Osteoblast (primary cell): Measurements from ENCODE around the gene ZEB1. TPM values are rescaled to one million over a fixed set of nuclear protein-coding genes. Genes with fewer than 3 reads are reported as not detected.

ENCODE experiments used
- DNase-seq: peaks from one replicate; pipeline ENCODE4 v3.0.0; 2011; ENCODE audit warnings: low spot score, mixed read lengths; ENCODE audit not compliant: insufficient read length; ENCODE audit errors: missing footprints
- H2AFZ ChIP-seq: 2 replicates; pipeline ENCODE4 v1.6.0; 2011; ENCODE audit warnings: mild to moderate bottlenecking, low read length
- H3K27ac ChIP-seq: 2 replicates; pipeline ENCODE4 v1.5.1; 2011; ENCODE audit warnings: mild to moderate bottlenecking, low read depth, low read length, moderate library complexity
- H3K27me3 ChIP-seq: 2 replicates; pipeline ENCODE4 v1.6.0; 2012; ENCODE audit warnings: mild to moderate bottlenecking, control low read depth, inconsistent platforms, low read length, moderate library complexity; ENCODE audit not compliant: insufficient read depth
- H3K36me3 ChIP-seq: 2 replicates; pipeline ENCODE4 v1.5.1; 2011; ENCODE audit warnings: mild to moderate bottlenecking, low read length, control low read depth, moderate library complexity; ENCODE audit not compliant: insufficient read depth
- H3K4me1 ChIP-seq: 2 replicates; pipeline ENCODE4 v1.5.1; 2011; ENCODE audit warnings: mild to moderate bottlenecking, low read length, control low read depth, moderate library complexity; ENCODE audit not compliant: insufficient read depth
- H3K4me2 ChIP-seq: 2 replicates; pipeline ENCODE4 v1.6.0; 2011; ENCODE audit warnings: mild to moderate bottlenecking, low read length; ENCODE audit not compliant: insufficient read depth
- H3K4me3 ChIP-seq: fragments of 200-600 bp; sonication (generic); 3 replicates; pipeline ENCODE4 v1.5.1; 2012; ENCODE audit warnings: mild to moderate bottlenecking, low read length, inconsistent platforms; ENCODE audit not compliant: insufficient read depth
- H3K79me2 ChIP-seq: 2 replicates; pipeline ENCODE4 v1.6.0; 2012; ENCODE audit warnings: mild to moderate bottlenecking, low read length, control low read depth, inconsistent platforms; ENCODE audit not compliant: insufficient read depth
- H3K9me3 ChIP-seq: 2 replicates; pipeline ENCODE4 v1.5.1; 2011; ENCODE audit warnings: low read depth, low read length, control low read depth
- H4K20me1 ChIP-seq: 2 replicates; pipeline ENCODE4 v1.6.0; 2012; ENCODE audit warnings: mild to moderate bottlenecking, low read length, control low read depth; ENCODE audit not compliant: insufficient read depth
- total RNA-seq: library from RNA; depleted of rRNA; stranded (reverse); fragments of >200 nt; gene quantifications from 2 replicates; pipeline ENCODE4 v1.2.3, GENCODE V29; 2012
- TF ChIP-seq, protein P1 (sequence below): IDR thresholded peaks from 2 replicates; pipeline ENCODE4 v1.5.1; 2011; ENCODE audit warnings: mild to moderate bottlenecking, low read depth, low read length, moderate library complexity; ENCODE audit errors: extremely low read depth

The ZEB1 gene
- total RNA-seq, 1 donor: 56.1 TPM

- peak overlapping the region; percentile 87 for H2AFZ ChIP-seq
- peaks cover 8% of the 10 kb centered on the region for H4K20me1 ChIP-seq
- H3K4me1 ChIP-seq: peaks cover 35% of the 10 kb centered on the region
- no peaks in the 10 kb centered on the region for H3K36me3 ChIP-seq
- H3K4me2 ChIP-seq: peak overlapping the region; percentile 89
- TF ChIP-seq, protein P1, sequence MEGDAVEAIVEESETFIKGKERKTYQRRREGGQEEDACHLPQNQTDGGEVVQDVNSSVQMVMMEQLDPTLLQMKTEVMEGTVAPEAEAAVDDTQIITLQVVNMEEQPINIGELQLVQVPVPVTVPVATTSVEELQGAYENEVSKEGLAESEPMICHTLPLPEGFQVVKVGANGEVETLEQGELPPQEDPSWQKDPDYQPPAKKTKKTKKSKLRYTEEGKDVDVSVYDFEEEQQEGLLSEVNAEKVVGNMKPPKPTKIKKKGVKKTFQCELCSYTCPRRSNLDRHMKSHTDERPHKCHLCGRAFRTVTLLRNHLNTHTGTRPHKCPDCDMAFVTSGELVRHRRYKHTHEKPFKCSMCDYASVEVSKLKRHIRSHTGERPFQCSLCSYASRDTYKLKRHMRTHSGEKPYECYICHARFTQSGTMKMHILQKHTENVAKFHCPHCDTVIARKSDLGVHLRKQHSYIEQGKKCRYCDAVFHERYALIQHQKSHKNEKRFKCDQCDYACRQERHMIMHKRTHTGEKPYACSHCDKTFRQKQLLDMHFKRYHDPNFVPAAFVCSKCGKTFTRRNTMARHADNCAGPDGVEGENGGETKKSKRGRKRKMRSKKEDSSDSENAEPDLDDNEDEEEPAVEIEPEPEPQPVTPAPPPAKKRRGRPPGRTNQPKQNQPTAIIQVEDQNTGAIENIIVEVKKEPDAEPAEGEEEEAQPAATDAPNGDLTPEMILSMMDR: no peak
- H3K27me3 ChIP-seq: no peaks in the 10 kb centered on the region
- H3K9me3 ChIP-seq: no peaks in the 10 kb centered on the region
- peak overlapping the region; percentile 92 for H3K4me3 ChIP-seq
- no peak for DNase-seq
- peak overlapping the region; percentile 83 for H3K27ac ChIP-seq
- H3K79me2 ChIP-seq: peaks cover 51% of the 10 kb centered on the region
These were observed 1.2 kb upstream of the ZEB1 start for GRCh38 chr10:31317652-31318381.

GRCh38 chr10:31318382-31318853 is 598 bp upstream of the ZEB1 start:
- Histone ChIP-seq H3K4me1 (peaks cover 35% of the 10 kb centered on the region), H3K4me2 (peak overlapping the region; percentile 89), H2AFZ (peak overlapping the region; percentile 87), H3K36me3 (no peaks in the 10 kb centered on the region), H3K27me3 (no peaks in the 10 kb centered on the region), H4K20me1 (peaks cover 11% of the 10 kb centered on the region), H3K27ac (peak overlapping the region; percentile 83), H3K79me2 (peaks cover 57% of the 10 kb centered on the region), H3K9me3 (no peaks in the 10 kb centered on the region), H3K4me3 (peak overlapping the region; percentile 92)
- DNase-seq: peak; percentile 96
- TF ChIP-seq, protein P1: no peak

- Histone ChIP-seq H3K27me3 (no peaks in the 10 kb centered on the region), H3K9me3 (no peaks in the 10 kb centered on the region), H3K4me2 (peak overlapping the region; percentile 85), H3K36me3 (no peaks in the 10 kb centered on the region), H3K4me1 (peaks cover 28% of the 10 kb centered on the region), H3K27ac (peak overlapping the region; percentile 64), H4K20me1 (peaks cover 12% of the 10 kb centered on the region), H3K4me3 (peak overlapping the region; percentile 92), H2AFZ (peak overlapping the region; percentile 73), H3K79me2 (peaks cover 67% of the 10 kb centered on the region)
- TF ChIP-seq, protein P1: no peak
- peak; percentile 80 for DNase-seq
These were observed 860 bp downstream of the ZEB1 start for GRCh38 chr10:31319602-31320549.
